HG02623 (cell line): ENCODE measurements around the gene UBE2U.
"Not testable (repeated sequence)": the region's sequence is repeated elsewhere in the genome, so short reads cannot be mapped to it uniquely, and the experiment has no call there.

Experiments used
- ATAC-seq: cut with Tn5 transposase; IDR thresholded peaks from one replicate; pipeline ENCODE4 v1.9.1; 2021; ENCODE audit warnings: moderate library complexity; ENCODE audit not compliant: unreplicated experiment

The UBE2U gene

DNA sequence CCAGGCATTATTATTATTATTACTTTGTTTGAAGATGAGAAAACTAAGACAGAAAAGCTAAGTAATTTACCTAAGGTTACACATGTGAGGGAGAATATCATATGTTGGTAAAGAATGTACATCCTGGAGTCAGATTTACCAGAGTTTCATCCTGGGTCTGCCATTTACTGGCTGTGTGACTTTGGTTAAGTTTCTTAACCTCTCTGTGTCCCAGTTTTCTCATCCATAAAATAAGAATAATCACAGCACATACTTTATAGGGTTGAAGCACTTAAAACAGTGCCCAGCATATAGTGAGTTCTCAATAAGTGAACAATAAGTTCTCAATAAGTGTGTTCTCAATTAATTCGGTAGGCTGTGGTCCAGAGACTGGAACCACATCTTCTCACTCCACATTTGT, 32.5 kb downstream of the UBE2U start:
- ATAC-seq = no peak

- ATAC-seq = no peak
Measured at GRCh38 chr1:64236541-64236954, 33.1 kb downstream of the UBE2U start.

GRCh38 chr1:64239519-64239918, 36.1 kb downstream of the UBE2U start:
- not testable (repeated sequence) for ATAC-seq

DNA sequence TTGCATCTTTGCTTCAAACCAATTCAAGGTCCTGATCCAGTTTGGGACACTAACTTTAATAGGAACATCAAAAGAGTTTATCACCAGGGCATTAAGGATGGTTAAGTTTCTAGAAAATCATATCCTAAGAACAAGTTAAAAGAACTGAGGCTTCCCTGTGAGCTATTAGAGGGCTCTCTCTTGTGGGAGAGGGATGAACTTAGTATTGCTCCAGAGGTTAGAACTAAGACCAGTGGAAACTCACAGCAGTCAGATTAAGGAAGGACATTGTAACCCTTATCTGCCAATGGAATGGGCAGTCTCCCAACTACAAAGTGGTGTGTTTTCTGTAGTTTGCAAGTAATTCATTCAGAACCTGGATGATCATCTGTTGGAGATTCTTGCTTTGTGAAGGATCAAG, 36.8 kb downstream of the UBE2U start:
- ATAC-seq = no peak

DNA sequence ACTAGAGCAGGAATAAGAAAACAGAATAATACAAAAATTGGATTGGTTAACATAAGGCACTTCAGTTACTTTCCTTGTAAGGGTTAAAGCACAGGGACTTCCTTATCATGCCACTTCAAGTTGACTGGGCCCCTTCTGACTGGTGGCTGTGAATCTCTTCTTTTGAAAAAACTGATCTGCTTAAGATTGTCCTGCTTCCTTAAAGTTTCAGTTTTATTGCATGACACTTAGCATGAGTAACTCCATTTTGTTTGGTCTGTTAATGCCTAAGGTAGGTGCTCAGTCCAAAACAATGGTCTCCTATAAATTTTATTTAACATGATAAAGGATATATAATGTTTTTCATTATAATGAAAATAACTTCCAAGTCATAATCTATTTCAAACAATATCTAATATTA, 37.6 kb downstream of the UBE2U start:
- ATAC-seq = no peak

GRCh38 chr1:64242895-64243756, 39.7 kb downstream of the UBE2U start:
- ATAC-seq = no peak

DNA sequence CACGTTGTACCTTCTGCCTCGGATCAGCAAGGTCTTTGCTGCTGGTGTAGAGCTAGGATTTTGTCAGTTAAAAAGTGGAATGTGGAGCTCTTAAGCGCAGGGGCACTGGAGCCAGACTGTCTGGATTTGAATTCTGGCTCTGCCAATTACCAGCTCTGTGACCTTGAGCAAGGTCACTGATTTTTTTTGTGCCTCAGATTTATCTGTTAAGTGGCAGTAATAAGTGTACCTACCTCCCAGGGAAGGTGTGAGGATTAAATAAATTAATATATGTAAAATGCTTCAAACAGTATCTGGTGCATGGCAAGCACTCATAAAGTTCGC, 40.3 kb downstream of the UBE2U start:
- ATAC-seq = no peak

- no peak for ATAC-seq
Measured at GRCh38 chr1:64245495-64245894, 42.1 kb downstream of the UBE2U start.

DNA sequence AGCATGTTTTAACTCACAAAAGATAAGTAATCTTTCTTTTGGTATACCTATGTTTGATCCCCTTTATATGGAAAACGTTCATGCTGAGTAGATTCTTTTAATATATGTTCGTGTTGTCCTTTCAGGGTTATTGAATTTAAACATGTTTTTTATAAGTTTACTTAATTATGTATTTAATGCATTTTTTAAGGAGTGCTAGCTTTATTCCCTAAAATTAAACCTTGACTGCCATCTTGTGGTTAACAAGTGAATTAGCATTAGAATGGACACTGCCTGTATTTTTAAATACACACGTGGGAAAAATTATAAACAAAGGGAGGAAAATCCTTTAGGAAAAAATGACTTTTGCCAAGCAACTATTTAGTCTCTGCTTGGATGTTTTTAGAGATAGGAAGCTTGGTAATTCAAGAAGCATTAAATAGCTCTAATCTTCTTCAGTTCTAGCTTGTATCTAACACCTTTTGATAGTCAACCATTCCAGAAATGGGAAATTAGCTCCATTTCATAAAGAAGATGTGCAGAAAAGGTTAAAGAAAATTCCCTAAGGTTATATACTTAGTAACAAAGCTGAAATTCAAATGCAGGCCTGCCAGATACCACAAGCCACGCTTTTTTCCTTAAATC, 43.0 kb downstream of the UBE2U start:
- no peak for ATAC-seq

DNA sequence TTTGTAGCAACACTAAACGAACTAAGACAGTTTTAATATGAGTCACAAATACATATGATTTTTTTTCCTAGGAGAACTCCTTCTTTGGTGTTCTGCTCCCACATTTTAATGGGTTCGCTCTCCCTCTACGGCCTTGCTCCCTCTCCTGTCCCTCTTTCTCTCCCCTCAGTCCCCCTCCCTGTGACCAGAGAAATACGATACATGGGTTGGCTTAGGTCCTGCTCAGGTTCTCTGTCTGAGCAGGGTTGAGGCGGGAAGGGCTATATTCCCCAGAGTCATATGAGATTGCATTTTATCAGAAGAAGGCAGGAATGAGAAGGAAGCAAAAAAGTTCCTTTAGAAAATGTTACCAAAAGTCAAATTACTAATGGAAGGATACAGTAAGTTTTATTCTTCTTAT, 44.6 kb downstream of the UBE2U start:
- ATAC-seq = no peak

- ATAC-seq = not testable (repeated sequence)
Measured at GRCh38 chr1:64250472-64250871, 47.0 kb downstream of the UBE2U start.

DNA sequence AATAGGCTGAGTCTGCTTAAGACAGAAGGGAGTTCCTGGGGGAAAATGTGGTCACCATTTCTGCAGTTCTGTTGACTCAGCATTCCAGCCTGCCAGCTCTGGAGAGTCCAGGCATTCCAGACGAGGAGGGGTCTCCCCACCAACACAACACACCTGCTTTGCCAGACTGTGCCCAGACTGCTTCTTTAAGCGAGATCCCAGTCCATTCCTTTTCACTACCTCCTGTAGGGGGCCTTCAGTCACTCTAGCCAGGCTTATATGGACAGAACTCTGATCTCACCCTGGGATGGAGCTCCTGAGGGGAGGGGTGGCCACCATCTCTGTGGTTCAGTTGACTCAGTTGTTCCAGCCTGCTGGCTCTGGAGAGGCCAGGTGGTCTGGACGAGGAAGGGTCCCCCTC, 48.5 kb downstream of the UBE2U start:
- ATAC-seq = no peak

DNA sequence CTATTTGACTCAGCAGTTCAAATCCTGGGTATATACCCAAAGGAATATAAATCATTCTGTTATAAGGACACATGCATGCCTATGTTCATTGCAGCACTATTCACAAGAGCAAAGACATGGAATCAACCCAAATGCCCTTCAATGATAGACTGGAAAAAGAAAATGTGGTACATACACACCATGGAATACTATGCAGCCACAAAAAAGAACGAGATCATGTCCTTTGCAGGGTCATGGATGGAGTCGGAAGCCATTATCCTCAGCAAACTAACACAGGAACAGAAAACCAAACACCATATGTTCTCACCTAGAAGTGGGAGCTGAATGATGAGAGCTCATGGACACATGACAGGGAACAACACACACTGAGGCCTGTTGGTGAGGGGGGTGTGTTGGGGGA, 53.8 kb downstream of the UBE2U start:
- not testable (repeated sequence) for ATAC-seq

GRCh38 chr1:64258444-64258843, 55.0 kb downstream of the UBE2U start:
- not testable (repeated sequence) for ATAC-seq

GRCh38 chr1:64263335-64263734, 59.9 kb downstream of the UBE2U start:
- no peak for ATAC-seq

- ATAC-seq = no peak
Measured at GRCh38 chr1:64263856-64264255, 60.4 kb downstream of the UBE2U start.

DNA sequence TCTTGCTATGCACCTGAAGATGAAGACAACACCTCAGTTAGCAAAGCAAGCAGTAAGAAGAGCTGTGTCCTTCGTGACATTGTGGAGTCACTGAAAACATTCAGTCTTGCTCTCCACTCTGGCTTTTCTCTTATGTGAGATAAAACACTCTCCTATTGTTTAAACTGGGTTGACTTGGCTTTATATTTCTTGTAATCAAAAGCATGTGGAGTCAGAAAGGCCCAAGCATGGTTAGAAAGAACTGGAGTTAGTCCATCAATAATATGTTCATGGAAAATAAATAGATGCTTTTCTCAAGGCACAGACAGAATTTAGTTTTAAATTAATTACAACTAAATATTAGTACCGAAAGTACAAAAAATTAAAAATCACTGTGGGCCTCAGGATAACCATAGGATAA, 61.7 kb downstream of the UBE2U start:
- ATAC-seq = no peak

DNA sequence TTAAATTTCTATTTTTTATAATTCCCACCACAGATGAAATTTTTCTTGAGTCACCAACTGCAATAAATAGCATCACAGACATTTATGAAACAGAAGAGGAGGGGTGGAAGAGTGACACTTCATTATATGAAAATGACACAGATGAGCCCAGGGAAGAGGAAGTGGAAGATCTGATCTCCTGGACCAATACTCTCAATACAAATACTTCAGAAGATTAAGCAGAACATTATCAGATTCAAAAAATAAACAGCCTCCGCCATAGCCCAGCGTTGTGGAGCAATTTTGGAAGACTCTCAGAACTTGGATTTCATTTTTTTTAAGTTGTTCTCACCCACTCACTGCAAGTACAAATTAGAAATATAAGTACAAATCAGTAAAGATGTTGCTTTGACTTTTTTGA, 63.6 kb downstream of the UBE2U start:
- no peak for ATAC-seq

DNA sequence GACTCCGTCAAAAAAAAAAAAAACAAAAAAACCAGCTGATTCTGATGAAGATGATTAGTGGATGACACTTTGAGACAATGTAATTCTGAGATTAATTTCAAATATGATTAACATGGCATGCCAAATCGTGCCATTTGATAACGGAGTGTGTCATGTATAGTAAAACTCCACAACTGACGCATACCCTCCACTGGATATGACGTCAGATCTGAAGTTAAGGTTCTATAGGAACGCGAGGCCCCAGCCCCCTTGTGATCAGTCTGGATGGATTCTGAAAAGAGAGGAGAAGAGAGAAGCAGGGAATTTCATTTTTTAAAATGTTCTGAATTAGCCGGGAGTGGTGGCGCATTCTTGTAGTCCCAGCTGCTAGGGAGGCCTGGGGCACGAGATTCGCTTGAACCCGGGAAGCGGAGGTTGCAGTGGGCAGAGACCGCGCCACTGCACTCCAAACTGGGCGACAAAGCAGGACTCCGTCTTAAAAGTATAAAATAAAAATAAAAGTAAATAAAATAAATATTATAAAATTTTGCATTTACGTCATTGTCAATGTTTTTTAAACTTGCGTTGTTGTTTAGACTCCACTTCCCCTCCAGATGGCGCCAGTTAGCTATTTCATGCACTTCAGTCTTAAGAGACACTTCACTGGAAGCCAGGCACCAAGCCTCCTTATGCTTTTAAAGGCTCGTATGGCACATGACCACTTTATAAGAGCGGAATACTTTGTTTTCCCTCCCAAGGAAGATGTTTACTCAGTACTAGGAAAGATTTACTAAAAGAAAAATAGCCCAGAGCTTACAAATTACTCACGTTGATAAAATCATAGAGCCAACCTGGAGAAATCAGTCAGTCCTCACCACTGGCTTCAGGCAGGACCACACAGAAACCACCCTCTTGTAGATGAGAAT, 65.5 kb downstream of the UBE2U start:
- no peak for ATAC-seq

DNA sequence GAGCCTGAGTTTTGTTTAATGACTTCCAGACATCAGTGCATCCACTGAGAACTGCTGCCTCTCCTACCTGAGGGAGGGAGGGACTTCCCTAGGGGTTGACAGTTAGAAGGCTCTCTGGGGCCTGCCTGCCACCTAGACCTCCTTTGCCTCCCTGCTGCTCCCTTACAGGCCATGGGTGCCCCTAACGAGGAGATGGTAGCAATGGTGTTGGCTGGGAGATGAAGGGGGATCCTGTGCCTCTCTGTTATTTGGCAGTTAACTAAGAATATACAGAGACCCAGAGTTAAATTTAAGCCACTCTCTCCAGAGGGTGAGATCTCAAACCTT, 66.1 kb downstream of the UBE2U start:
- ATAC-seq = no peak

DNA sequence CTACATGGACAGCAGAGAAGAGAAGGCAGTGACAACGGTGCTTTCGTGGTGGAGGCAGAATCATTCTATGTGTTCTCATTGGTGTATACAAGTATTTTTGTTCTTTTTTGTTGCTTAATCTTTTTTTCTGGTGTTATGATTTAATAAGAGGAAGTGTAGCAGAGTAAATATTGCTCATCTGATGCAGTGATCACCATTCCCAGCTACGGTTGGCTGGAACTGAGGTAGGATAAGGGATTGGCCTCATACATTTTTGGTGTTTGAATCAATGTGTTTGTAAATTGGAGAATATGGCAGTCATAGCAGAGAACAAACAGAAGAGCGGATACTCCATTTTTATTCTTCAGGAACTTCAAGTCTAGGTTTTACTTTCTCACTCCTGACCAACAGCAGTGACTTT, 76.6 kb downstream of the UBE2U start:
- ATAC-seq = no peak

GRCh38 chr1:64282351-64282750, 78.9 kb downstream of the UBE2U start:
- ATAC-seq = no peak
